GM18909 (cell line): Measurements from ENCODE around the gene SLC7A6.

ENCODE experiments used
- ATAC-seq: cut with Tn5 transposase; IDR thresholded peaks from one replicate; pipeline ENCODE4 v1.9.1; 2021; ENCODE audit warnings: mild to moderate bottlenecking; ENCODE audit not compliant: unreplicated experiment, poor library complexity

The SLC7A6 gene

DNA sequence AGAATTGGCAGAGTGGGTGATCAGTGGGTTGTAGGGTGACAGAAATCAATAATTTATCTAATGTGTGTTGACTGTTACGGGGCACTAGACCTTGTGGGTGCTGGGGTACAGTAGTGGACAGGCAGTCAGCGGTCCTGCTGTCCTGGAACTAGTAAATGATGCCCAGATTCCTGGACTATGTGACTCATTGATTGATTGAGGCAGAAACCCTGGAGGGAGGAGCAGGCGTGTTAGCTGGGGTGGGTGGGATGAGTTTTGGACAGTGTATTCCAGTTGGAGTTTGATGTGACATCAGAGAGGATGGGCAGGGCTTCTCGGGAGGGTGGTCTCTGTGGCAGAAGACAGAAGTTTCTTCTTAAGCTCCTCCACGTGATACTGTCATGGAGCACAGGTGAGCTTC, 70.8 kb downstream of the SLC7A6 start:
- no peak for ATAC-seq

DNA sequence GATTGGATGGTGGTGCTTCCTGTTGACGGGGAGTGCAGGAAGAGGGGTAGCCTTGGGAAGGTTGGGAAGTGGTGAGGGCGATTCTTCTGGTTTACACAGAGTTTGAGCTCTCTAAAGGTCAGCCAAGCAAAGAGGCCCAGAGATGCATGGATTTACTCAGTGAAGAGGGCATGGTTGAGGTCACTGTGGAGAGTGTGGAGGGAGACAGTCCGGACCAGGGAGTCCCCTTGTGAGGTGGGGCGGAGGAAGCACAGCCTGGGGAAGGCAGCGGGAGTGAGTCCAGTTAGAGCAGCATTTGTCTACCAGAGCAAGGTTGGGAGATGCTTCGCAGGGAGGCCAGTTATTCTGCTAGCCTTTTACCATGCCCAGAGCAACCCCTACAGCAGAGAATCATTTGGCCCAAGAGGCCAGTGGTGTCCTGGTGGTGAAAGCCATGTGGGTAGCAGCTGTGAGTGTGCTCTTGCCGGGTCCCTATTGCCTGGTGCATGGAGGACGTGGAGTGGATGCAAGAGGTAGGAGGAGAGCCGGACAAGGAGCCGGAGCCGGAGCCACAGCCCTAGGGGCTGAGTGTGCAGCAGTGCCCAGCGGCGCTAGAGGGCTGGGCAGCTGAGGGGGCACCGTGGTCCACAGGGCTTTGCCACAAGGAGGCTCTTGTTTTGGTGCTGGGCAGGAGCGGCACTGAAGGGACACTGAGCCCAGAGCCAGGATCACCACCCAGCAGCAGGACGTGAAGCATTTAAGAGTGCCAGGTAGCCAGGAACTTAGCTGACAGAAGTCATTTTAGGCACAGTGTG, 74.2 kb downstream of the SLC7A6 start:
- no peak for ATAC-seq

DNA sequence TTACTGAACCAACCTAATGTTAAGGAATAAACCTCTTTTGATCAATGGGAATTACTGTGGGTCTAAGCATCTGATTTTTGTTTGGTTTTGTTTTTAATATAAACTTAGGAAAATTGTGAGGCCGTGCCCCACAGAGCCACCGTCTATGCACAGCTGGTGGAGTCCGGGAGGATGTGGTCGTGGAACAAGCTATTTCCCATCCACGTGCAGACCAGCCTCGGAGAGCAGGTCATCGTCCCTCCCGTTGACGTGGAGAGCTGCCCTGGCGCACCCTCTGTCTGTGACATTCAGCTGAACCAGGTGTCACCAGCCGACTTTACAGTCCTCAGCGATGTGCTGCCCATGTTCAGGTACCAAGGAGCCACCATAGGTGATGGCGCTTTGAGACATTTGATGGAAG, 74.9 kb downstream of the SLC7A6 start:
- ATAC-seq = no peak

DNA sequence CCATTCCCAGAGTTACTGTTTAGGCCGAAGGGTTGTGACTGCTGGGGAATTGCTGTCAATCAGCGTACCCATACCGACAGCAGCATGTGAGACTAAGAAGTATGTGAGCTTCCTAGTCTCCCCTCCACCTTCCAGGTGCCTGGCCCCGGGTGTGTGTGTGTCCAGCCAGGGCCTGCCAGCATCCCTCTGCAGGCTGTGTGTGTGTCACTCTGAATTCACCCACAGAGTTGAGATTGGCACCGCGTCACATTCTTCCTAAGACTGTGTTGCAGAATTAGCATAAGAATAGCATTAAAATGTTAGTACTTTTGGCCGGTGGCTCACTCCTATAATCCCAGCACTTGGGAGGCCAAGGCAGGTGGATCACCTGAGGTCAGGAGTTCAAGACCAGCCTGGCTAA, 78.3 kb downstream of the SLC7A6 start:
- ATAC-seq = no peak

DNA sequence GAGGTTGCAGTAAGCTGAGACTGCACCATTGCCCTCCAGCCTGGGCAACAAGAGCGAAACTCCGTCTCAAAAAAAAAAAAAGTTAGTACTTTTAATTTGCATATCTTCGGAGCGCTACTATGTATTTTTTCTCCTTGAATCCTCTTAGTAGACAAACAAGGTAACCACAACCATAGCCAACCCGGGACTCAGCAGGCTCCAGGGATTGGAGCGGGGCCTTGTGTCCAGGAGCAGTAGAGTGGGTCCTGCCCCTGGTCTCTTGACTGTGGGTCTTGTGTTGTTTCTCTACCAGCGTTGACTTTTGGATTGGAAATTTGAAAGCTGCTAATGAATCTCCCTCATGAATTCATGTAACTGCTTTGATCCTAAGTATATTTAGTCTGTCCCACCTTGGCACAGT, 78.8 kb downstream of the SLC7A6 start:
- no peak for ATAC-seq

DNA sequence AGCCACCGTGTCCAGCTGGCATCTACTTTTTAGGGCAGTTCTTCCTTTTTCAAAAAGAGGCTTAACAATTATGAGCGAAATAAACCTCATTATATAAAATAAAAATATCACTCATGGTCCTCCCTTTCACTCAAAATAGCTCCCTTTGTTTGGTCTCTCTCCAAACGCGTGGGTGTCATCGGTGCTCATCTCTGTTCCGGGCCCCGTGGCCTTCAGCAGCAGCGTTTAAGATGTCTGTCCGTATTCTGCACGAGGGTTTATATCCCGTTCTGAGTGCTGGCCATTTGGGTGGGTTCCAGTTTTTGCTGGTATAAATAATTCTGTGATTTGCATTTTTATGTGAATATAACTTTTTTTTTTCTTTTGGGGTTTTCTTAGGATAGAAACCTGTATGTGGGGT, 79.9 kb downstream of the SLC7A6 start:
- ATAC-seq = no peak

DNA sequence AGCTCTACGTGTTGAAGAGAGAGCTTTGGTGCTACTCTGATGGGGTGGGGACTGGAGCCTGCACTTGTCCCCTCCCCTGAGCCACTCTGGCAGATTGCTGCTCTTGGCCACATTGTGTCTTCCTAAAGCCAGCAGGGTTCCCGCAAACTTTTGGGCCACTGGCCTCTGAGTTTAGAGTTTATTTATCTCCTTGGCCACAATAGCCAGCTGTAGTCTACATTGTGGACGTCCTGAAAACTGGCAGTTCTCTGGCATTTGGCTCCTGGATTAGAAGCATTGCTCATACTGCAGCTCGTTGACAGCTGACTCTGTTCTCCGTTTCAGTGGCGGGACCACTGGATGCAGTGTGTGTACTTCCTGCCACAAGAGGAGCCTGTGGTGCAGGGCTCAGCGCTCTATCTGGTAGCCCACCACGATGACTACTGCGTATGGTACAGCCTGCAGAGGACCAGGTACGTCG, 81.1 kb downstream of the SLC7A6 start:
- no peak for ATAC-seq

DNA sequence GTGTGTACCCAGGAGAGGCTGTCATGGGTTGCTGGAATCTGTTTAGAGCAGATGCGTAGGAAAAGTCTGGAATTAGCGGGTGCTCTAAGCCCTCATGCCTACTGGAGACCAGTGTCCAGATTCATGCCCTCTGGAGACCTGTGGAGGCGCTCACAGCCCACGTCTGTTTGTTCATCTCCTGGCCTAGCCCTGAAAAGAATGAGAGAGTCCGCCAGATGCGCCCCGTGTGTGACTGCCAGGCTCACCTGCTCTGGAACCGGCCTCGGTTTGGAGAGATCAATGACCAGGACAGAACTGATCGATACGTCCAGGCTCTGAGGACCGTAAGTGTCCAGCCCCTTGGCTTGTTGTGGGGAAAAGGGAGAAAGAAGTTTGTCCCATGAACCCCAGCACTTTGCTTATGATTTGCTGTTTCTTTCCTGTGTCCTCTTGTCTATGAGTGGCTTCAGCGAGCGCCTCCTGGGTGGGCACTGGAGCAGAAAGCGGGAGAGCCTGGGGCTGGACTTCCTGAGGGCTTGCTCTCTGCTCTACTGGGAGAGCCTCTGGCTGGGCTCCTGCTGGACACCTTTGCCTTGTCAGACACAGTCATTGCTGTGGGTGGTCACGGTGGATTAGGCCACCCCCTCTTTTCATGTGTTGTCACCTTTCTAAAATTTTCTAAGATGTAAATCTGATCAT, 81.8 kb downstream of the SLC7A6 start:
- ATAC-seq = no peak

DNA sequence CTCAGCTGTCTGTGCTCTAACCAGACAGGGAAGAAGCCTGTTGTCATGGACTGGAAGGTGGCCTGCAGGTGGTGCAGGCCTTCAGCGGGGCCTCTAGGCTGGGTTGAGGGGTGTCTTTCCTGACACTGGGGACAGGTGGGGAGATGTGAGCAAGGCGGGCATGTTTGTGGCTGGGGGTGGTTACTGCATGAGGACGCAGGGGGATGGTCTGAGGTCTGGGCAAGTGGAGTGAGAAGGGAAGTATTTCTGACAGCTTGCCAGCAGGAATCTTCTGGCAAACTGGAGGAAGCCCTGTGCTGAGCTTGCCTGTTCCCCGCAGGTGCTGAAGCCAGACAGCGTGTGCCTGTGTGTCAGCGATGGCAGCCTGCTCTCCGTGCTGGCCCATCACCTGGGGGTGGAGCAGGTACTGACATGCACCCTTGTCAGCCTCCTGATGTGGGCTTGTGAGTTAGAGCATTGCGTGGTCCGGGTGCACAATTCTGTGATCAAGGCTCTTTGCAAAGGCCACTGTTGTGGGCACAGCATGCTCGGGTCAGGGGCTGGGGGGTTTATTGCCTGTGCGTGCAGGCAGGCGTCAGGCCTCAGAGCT, 82.7 kb downstream of the SLC7A6 start:
- ATAC-seq = no peak

DNA sequence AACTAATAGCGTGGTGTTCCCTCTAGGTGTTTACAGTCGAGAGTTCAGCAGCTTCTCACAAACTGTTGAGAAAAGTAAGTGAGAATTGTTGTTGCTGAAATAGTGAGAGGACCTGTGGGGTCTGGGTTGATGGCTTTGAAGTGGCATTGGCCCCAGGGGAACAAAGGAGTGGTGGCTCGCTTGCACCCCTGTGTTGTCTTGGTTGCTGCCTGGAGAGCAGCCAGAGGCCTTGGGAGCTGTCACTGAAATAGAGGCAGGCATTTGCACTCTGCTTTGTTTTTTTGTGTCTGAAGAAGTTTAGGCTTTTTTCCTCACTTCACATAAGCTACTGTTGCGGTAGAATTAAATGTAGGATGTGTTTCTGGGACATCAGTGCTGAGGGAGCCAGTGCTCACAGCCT, 83.3 kb downstream of the SLC7A6 start:
- no peak for ATAC-seq

DNA sequence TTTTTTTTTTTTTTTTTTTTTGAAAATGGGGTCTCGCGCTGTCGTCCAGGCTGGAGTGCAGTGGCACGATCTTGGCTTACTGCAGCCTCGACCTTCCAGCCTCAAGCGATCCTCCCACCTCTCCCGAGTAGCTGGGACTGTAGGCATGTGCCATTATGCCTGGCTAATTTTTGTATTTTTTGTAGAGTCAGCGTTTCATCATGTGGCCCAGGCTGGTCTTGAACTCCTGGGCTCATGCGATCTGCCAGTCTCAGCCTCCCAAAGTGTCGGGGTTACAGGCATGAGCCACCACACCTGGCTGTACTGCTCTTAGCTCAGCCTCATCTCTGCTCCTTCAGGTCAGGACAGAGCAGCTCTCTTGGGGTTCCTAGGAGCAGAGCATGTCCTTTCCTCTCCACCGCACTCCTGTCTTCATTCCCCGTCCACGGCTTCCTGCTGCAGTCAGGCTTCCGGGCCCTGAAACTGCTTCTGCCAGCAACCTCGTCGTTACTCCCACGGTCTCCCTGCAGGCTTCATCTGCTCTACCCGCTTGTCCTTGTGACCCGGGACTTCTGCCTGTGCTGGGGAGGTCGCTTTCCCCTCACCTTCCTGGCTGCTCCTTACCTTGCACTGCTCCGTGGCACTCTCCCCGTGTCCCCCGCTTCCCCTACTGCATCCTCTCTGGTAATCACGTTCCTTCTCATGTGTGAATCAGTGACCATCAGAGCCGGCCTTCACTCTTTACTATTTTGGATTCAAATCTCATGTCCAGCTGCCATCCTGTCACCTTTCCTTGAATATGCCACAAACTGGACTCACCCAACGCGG, 84.5 kb downstream of the SLC7A6 start:
- no peak for ATAC-seq

DNA sequence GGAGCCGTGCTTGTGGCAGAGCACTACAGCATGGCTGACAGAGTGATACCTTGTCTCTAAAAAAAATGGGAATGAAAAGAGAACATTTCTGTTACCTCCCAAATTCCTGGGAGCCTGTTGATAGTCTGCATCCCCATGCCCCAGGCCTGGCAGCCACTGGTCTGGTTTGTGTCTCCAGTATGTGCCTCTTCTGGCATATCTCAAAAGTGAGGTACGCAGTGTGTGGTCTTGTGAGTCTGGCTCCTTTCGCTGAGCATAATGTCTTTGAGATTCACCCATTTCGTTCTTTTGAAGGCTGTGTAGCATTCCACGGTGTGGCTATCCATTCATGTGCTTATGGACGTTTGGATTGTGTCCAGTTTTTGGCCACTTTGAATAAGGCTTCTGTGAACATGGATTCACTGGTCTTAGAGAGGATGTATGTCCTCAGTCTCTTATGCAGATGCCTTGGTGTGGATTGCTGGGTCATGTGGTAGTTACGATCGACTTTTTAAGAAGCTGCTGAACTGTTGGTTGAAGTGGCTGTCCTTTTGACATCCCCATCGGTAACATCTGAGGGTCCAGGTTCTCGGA, 85.6 kb downstream of the SLC7A6 start:
- ATAC-seq = no peak

DNA sequence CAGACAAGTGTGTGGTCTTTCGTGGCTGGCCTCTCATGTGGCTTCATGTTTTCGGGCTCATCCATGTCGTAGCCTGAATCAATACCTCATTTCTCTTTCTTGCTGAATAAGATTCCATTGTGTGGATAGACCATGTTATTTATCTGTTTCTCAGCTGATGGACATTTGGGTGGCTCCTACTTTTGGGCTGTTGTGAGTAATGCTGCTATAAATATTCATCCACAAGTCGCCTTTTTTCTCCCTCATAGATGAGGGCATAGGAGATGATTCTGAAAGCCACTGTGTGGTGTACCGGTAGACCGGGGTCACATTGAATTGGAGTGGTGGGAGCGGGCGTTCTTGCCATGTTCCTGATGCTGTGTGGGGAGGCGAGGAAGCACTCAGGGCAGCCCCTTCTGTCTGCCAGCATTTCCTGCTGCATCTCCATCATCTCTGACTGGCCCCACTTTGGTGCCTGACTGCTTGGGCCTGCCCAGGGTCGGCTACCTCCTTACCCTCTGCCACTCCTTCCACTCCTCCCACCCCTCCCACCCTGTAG, 86.6 kb downstream of the SLC7A6 start:
- no peak for ATAC-seq
